CD4-positive, alpha-beta T cell treated with Interferon alpha-2 for 1 hour (primary cell): ENCODE data around the gene CHPT1.
"Not testable (repeated sequence)": the region's sequence is repeated elsewhere in the genome, so short reads cannot be mapped to it uniquely, and the experiment has no call there.

ENCODE experiments used
- DNase-seq, 2 donors: peaks; one replicate each; pipeline ENCODE4 v3.0.0-alpha.2; 2020 to 2022

The CHPT1 gene

GRCh38 chr12:101729842-101730241, 32.4 kb downstream of the CHPT1 start:
- DNase-seq: no peak

GRCh38 chr12:101732318-101732717, 34.9 kb downstream of the CHPT1 start:
- no peak for DNase-seq

DNA sequence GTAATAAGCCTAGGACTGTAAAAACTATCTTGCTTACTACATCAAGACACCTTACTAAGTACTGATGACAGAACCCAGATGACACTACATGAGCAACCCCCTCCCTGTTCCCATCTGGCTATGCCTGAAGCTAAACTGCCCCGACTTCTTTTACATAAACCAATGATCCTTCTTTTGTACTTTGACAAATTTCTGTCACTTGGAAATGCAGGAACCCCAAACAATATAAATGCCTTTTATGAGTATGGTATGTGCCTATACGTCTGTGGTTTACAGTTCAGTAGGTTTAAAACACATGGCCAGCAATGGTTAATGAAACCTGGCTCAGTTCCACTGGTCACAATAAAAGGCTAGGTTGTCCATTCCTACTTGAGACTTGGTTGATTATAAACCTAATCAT, 35.7 kb downstream of the CHPT1 start:
- DNase-seq: no peak

GRCh38 chr12:101734482-101734881, 37.0 kb downstream of the CHPT1 start:
- DNase-seq: not testable (repeated sequence)

GRCh38 chr12:101737476-101737875, 40.0 kb downstream of the CHPT1 start:
- no peak for DNase-seq

DNA sequence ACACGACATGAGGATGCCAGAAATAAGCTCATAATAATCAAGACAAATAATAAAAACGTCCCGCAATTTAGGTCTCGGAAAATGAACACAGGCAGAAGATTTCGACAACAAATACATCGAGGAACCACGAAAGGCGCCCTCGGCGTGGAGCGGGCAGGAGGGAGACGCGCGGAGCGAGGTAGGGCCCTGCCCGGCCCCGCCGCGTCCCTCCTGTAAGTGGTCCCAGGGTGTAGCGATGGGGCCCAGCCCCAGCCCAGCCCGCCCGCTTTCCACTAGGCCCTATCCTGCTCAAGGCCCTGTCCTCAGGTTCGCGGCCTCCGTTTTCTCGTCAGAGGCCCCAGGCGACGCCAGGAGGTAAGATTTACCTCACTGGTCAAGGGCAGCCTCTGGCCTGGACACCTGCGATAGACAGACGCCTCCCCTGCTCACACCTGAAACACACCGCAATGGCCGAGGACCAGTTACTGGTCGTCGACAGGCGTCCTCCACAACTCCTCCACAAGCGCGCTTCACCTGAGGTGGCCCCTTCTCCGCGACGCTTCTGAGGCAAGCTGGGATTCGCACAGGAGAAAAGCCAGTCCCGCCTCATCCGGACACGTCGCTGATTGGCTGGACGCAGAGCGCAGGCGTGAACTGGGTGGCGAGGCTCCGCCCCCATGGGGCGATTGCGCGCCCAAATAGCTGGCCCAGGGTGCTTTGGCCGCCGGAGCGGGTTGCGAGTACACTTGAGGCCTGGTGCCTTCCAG, 41.7 kb downstream of the CHPT1 start, which contains the start of gene SYCP3:
Gene SYCP3 (minus strand): TSS at position 543 of the 746 bp plus-strand sequence. CDS start 1,527 bp downstream, outside the sequence.
- no peak for DNase-seq

DNA sequence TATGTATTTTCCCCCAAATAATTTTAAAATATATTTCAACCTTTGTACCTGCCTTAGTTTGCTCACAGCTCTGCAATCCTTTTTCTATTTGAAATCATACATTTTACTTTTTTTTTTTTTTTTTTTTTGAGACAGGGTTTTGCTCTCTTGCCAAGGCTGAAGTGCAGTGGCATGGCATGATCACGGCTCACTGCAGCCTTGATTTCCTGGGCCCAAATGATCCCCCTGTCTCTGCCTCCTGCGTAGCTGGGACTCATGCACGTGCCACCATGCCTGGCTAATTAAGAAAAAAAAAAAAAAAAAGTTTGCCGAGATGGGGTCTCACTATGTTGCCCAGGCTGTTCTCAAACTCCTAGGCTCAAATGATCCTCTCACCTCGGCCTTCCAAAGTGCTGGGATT, 43.1 kb downstream of the CHPT1 start:
- no peak for DNase-seq

- no peak for DNase-seq
Observed at GRCh38 chr12:101740980-101741379, 43.5 kb downstream of the CHPT1 start.

DNA sequence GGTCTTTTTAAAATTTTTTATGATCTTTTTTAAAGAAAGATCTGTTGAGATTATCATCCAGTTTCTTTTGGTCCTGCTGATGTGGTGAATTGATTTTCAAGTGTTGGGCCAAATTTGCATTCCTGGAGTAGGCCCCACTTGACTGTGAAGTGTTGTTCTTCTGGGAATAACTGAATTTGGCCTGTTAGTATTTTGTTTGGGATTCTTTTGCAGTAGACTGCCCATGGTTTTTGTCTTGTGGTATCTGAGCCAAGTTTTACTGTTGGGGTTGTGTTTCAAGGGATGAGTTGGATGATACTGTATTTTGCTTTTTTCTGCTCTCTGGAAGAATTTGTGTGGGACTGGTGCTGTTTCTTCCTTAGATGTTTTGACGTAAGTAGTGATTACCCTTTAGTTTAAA, 45.8 kb downstream of the CHPT1 start:
- no peak for DNase-seq

DNA sequence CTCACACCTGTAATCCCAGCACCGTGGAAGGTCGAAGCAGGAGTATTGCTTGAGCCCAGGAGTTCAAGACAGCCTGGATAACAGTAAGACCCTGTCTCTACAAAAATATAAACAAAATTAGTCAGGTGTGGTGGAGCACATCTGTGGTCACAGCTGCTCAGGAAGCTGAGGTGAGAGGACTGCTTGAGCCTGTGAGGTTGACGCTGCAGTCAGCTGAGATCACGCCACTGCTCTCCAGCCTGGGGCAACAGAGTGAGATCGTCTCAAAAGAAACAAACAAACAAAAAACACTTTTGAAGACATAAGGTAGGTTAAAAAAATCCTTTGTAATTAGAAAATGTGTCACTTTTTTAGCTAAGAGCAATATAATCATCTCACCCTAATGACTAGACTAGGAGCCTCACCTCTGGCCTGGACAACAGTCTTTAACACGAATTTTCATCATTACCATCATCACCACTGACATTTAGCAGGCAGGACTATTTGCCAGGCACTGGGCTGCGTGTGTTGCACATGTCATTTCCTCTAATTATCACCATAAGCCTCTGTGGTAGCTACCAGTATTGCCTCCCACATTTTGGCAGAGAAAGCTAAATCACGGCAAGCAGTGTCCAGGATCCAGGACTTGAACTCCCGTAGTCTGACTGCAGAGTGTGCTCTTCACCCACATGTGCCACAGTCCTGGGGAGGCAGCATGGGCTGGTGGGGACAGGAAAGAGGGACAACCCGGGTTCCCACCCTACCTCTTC, 46.5 kb downstream of the CHPT1 start:
- peak; percentile 12 to 77 for DNase-seq

DNA sequence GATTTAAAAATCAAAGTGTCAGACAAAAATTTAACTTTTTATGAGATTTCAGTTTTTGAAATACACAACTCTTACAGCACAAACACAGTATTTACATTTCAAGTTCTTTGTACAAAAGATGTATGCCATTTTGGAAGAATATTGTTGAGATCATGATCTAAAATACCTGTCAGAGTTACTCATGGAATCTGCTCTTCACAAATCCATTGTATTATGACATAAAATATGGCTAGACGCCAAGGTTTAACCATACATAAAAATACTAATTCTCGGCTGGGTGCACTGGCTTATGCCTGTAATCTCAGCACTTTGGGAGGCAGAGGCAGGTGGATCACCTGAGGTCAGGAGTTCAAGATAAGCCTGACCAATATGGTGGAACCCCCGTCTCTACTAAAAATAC, 48.0 kb downstream of the CHPT1 start:
- DNase-seq: no peak

GRCh38 chr12:101746196-101746595, 48.8 kb downstream of the CHPT1 start:
- DNase-seq: no peak

DNA sequence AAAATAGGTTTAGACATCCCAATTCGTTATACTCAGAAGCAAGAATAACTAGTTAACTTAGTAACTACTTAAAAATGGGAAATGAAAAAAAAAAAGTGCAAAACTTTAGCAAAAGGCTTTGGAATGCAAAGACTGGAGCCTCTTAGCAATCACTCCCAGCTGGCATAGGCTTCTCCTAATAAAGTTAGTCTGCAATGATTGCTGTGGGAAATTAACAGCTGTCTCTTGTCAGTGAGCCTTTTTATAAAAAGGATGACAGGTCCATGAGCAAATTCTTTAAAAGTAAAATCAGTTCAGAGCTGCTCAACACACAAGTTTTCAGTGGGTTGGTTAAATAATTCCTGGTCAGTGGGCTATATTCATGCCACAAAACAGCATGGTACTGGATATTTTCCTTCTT, 49.2 kb downstream of the CHPT1 start:
- DNase-seq: no peak

DNA sequence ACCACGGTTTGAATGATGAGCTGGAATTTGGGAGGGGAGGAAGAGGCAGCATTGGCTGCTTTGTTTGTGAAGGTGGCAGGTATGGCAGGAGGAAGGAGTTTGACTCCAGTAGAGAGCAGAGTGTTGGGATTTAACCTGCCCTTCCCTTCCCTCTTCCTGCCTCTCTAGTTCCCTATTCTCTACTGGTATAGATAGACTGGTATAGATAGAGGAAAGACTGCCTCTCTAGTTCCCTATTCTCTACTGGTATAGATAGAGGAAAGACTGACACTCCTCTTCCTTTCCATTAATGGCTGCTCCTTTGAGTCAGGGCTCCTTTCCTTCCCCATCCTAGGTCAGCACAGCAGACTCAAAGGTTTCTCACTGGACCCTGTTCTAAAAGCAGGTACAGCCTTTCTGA, 50.3 kb downstream of the CHPT1 start:
- DNase-seq: no peak

- no peak for DNase-seq
Observed at GRCh38 chr12:101748907-101749306, 51.5 kb downstream of the CHPT1 start.

- no peak for DNase-seq
Observed at GRCh38 chr12:101749657-101750056, 52.2 kb downstream of the CHPT1 start.

DNA sequence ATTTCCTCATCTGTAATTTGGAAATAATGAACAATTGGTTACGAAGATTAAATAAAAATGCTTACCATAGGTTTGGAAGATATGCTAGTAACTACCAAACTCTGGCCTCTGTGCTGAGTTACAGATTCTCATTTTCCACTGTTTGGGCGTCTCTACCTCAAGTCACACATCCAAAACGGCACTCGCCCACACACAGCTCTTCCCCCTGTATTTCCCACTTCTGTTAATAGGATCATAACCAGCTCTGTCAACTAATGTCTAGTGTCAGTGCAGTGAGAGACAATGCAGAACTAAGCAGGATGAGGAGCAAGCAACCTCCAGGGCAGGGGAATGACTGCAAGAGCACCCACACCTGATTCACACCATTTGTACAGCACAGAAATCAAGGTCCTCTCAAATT, 52.7 kb downstream of the CHPT1 start:
- DNase-seq: no peak

- peak; percentile 7 to 57 for DNase-seq
Observed at GRCh38 chr12:101759396-101760047, 62.1 kb downstream of the CHPT1 start.

GRCh38 chr12:101761350-101761749, 63.9 kb downstream of the CHPT1 start:
- DNase-seq: no peak

DNA sequence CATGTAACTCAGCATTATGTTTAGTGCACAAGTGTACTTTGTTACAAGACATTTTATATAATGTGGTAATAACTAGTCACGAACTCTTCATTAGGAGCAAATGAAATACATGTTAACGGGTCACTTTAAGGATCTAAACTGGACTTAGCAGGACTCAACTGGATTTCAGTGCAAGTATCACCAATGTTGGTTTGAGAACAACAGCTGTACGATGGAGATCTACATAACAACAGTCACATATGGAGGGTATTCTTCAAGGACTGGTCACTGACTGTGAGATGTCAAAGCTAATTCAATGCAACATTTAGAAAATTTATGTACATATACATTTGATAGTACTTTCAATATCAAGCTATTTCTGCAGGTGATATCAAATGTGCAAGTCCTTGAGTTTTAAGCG, 64.3 kb downstream of the CHPT1 start:
- DNase-seq: no peak

GRCh38 chr12:101763246-101763931, 65.9 kb downstream of the CHPT1 start:
- no peak for DNase-seq

DNA sequence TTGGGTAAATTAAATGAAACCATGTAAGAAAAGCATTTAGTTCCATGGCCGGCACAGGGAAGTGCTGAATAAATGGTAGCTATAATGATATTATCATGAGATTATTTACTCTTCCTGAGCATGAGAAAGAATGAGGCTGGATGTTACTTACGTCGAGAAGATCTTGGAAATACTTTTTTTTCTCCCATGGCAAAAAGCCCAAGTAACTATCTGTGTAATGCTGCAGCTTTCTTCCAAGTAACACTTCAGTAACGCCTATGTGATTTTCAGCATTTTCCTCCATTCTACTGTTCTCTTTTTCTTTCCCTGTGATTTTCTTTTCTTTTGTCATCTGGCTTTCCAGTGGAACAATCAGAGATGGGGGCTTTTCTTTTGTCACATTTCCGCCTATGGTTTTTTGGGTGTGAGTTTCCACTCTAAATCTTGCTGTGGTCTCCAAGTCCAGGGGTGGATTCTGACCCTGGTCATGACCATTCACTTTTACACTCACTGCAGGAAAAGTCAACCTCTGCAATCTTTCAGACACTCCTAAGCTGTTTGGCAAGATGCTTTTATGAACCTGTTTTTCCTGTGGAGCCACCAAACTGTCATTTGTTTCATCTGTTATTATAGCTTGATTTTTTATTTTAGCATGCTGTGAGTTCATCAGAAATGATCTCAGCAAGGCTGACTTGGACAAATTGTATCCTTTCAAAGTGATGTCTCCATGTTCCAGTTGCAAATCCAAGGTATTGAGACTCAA, 66.8 kb downstream of the CHPT1 start:
- no peak for DNase-seq
